Glomerular visceral epithelial cell (primary cell): Measurements from ENCODE around the gene TMEM144.
"Not testable (repeated sequence)": the region's sequence is repeated elsewhere in the genome, so short reads cannot be mapped to it uniquely, and the experiment has no call there.

ENCODE experiments used
- DNase-seq: peaks from one replicate; pipeline ENCODE4 v3.0.0-alpha.2; 2016; ENCODE audit errors: extremely low spot score

Gene TMEM144

DNA sequence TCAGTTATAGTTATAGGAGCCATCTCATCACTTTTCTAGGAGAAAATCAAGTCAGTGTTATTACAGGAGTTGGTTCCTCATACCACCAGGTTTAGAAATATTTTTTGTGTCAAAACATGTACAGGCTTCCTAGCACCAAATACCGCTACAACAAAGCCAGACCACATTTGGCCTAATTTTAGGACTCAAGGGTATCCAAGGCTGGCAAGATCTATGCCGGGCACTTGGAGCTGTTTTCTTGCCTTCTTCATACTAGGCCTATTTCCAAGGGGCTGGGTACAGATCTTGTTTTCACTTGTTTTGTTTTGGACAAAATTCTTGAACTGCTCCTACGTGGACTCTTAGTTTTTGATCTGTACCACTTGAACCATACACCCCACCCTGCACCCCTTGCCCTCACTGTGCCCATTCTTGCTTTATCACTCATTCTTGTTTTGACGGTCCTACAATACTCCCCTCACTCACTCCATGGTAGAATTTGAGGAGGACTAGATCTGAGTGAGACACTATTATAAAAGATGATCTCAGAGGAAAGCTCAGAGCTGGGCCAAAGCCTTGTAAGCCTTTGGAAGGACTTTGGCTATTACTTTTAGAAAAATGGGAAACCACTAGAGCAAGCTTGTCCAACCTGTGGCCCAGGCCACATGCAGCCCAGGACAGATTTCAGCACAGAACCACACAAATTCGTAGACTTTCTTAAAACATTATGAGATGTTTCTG lies 17.7 kb upstream of the TMEM144 start:
- no peak for DNase-seq

GRCh38 chr4:158193171-158193749 lies 17.0 kb upstream of the TMEM144 start:
- DNase-seq, result peak; percentile 43

GRCh38 chr4:158195297-158195696 lies 15.0 kb upstream of the TMEM144 start:
- no peak for DNase-seq

- DNase-seq, result no peak
These were observed 13.0 kb upstream of the TMEM144 start for GRCh38 chr4:158197194-158197776.

- DNase-seq, result no peak
These were observed 10.1 kb upstream of the TMEM144 start for GRCh38 chr4:158200214-158200613.

- no peak for DNase-seq
These were observed 9.0 kb upstream of the TMEM144 start for GRCh38 chr4:158201322-158201721.

DNA sequence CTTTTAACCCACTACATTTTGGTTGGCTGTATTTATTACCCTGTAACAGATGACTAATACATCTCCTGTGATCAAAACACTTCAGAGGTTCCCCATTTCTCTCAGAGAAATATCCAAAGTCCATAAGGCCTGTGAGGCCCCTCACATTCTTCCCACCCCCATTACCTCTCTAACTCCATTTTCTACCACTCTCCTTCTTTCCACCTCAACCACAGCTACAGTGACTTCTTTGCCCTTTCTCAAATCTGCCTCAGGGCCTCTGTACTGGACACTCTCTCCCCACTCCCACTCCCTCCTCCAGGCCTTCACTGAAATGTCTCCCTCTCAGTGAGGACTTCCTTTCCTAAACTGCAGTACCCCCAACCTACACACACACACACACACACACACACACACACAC lies 8.4 kb upstream of the TMEM144 start:
- no peak for DNase-seq

- no peak for DNase-seq
These were observed 7.8 kb upstream of the TMEM144 start for GRCh38 chr4:158202481-158202880.

GRCh38 chr4:158203436-158203835 lies 6.8 kb upstream of the TMEM144 start:
- no peak for DNase-seq

GRCh38 chr4:158203929-158204328 lies 6.4 kb upstream of the TMEM144 start:
- DNase-seq, result no peak

- no peak for DNase-seq
These were observed 1.2 kb upstream of the TMEM144 start for GRCh38 chr4:158208963-158209640.

- no peak for DNase-seq
These were observed 936 bp downstream of the TMEM144 start for GRCh38 chr4:158211222-158211621.

DNA sequence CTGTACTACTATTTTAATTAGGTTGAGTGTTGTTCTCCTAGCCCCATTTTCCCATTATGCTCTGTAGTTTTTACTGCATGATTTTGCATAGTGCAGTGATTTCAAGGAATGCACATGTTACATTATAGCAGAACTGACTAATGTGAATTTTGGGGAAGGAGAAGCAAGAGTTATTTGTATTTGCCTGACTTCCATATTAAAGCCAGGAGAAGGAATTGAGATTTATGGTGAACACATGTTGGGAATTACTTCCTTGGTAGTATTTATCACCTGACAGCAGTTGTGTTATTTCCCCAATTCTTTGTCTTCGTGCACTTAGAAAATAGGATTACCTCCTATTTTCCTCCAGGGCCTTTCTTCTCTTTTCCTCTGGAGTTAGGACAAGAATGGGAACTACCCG lies 3.2 kb downstream of the TMEM144 start:
- no peak for DNase-seq

DNA sequence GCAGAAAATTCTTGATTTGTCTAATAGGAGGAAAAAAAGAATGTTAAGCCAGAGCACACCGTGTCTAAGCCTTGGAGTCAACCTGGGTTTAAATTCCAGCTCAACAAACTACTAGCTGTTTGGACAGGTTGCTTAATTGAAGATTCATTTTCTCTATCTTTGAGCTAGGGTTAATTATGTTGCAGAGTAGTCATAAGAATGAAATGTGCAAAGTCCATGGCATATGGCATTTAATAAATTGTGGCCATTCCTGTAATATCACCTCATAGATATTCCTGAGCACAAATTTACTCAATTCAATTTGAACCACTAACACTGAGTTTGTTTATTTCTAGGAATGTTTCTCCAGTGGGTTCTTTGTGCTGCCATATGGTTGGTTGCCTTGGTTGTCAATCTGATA lies 4.6 kb downstream of the TMEM144 start:
- DNase-seq, result no peak

DNA sequence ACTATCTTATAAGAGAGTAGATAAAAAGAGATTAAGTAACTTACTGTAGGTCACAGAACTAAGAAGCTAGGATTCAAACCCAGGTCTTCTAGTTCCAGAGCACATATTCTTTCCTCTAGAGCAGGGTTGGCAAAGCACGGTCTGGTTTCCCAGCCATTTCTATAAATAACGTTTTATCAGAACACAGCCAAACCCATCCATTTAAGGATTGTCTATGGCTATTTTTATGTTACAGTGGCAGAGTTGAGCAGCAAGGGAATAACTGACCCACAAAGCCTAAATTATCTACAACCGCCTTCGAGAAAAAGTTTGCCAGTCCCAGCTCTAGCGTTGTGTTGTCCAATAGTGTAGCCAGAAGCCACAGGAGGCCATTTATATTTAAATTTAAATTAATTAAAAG lies 7.5 kb downstream of the TMEM144 start:
- no peak for DNase-seq

- DNase-seq, result no peak
These were observed 9.3 kb downstream of the TMEM144 start for GRCh38 chr4:158219623-158220022.

GRCh38 chr4:158224318-158224717 lies 14.0 kb downstream of the TMEM144 start:
- not testable (repeated sequence) for DNase-seq

DNA sequence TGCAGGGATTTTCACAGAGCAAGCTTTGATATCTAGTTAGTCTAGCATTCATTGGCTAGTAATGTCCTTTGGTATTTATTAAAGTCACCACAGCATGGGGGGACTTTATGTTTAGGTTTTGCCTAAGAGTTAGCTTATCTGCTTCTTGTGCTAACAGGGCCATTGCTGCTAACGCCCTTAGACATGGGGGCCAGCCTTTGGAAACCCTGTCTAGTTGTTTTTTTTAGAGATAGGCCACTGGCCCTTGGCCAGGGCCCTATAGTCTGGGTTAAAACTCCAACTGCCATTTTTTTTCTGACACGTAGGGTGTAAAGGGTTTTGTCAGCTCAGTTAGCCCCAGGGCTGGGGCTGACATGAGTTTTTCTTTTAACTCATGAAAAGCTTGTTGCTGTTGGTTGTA lies 14.7 kb downstream of the TMEM144 start:
- not testable (repeated sequence) for DNase-seq

GRCh38 chr4:158227880-158228279 lies 17.6 kb downstream of the TMEM144 start:
- DNase-seq, result not testable (repeated sequence)

DNA sequence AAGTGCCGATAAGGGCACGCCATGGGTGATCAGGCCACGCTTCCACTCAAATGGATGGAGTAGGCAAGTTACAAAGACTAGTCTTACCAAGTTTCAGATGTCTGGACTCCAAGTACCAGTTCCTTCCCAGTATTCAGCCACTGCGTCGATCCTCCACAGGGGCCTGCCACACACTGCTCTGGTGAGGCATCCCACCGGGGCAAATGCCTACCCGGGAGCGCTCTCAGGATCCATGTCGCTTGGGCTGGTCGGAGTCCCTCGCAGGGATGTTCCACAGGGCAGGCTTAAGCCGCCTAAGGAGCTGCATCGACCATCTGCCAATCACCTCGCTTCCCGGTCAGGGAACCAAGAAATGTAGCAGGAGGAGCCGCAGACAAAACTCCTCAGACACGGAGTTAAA lies 18.1 kb downstream of the TMEM144 start:
- DNase-seq, result not testable (repeated sequence)

DNA sequence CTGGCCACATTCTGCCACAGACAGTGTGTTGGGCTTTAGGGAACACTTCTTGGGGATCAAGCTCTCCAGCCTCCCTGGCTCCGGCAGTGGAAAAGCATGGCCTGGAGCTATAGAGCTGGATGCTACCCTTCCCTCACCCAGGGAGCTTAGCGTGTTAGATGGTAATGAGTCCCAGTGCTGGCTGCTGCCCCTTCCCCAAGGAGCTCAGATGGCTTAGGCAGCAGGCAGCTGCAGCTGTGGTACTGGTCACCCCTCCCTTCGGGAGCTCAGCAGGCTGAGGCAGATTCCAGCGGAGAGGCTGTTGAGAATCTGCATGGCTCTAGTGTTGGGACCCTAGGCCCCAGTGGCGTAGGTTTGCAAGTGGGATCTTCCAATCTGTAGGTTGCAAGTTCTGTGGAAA lies 19.5 kb downstream of the TMEM144 start:
- DNase-seq, result no peak

- no peak for DNase-seq
These were observed 24.4 kb downstream of the TMEM144 start for GRCh38 chr4:158234671-158235070.
